Liver (tissue), 9 donors: ENCODE results near the gene CXCR3. TPM values are rescaled to one million over a fixed set of nuclear protein-coding genes. Genes with fewer than 3 reads are reported as not detected.

ENCODE experiments used
- DNase-seq: peaks from one replicate; pipeline ENCODE4 v3.0.0-alpha.2; 2017; ENCODE audit warnings: low spot score
- H3K27ac ChIP-seq, 2 donors: one replicate each; pipeline ENCODE4 v1.7.0; 2013; ENCODE audit warnings: inconsistent platforms in 2 of 2, low read length in 2 of 2, control low read depth in 1 of 2, low read depth in 1 of 2, mild to moderate bottlenecking in 1 of 2
- H3K27me3 ChIP-seq, 4 donors: one replicate each; pipeline versions ENCODE4 v1.6.1 to v1.7.0; 2013; ENCODE audit warnings: low read length in 3 of 4, inconsistent platforms in 1 of 4, mild to moderate bottlenecking in 1 of 4, moderate library complexity in 1 of 4; ENCODE audit not compliant: control insufficient read depth in 4 of 4, insufficient read depth in 4 of 4
- H3K36me3 ChIP-seq, 4 donors: one replicate each; pipeline versions ENCODE4 v1.6.1 to v1.7.0; 2013; ENCODE audit warnings: low read length in 3 of 4, mild to moderate bottlenecking in 3 of 4, low read depth in 1 of 4, moderate library complexity in 1 of 4; ENCODE audit not compliant: control insufficient read depth in 4 of 4, insufficient read depth in 3 of 4
- H3K4me1 ChIP-seq, 4 donors: one replicate each; pipeline versions ENCODE4 v1.6.1 to v1.7.0; 2013; ENCODE audit warnings: low read length in 3 of 4, mild to moderate bottlenecking in 3 of 4, moderate library complexity in 1 of 4; ENCODE audit not compliant: control insufficient read depth in 4 of 4, insufficient read depth in 4 of 4
- H3K4me3 ChIP-seq, 3 donors: one replicate each; pipeline versions ENCODE4 v1.6.1 to v1.7.0; 2013; ENCODE audit warnings: low read length in 3 of 3, control low read depth in 1 of 3, low read depth in 1 of 3, mild to moderate bottlenecking in 1 of 3
- H3K9ac ChIP-seq, 2 donors: one replicate each; pipeline ENCODE4 v1.7.0; 2013; ENCODE audit warnings: low read length in 2 of 2, mild to moderate bottlenecking in 2 of 2, moderate library complexity in 2 of 2, control low read depth in 1 of 2, low read depth in 1 of 2
- H3K9me3 ChIP-seq, 4 donors: one replicate each; pipeline versions ENCODE4 v1.6.1 to v1.7.0; 2013; ENCODE audit warnings: low read length in 3 of 4; ENCODE audit not compliant: control insufficient read depth in 4 of 4
- ATF3 ChIP-seq: IDR thresholded peaks from 2 replicates; pipeline ENCODE4 v1.6.1; 2016; ENCODE audit warnings: antibody characterized with exemption
- EGR1 ChIP-seq, 2 donors: IDR thresholded peaks; 2 replicates each; pipeline ENCODE4 v1.6.1; 2016 to 2018; ENCODE audit warnings: antibody characterized with exemption in 2 of 2, low read depth in 2 of 2
- FOXA1 ChIP-seq: IDR thresholded peaks from 2 replicates; pipeline ENCODE4 v1.6.1; 2016; ENCODE audit warnings: antibody characterized with exemption
- FOXA2 ChIP-seq: IDR thresholded peaks from 2 replicates; pipeline ENCODE4 v1.6.1; 2016; ENCODE audit warnings: antibody characterized with exemption
- GABPA ChIP-seq, 2 donors: IDR thresholded peaks in 1 of 2; conservative IDR thresholded peaks in 1 of 2; 2 replicates each; pipeline ENCODE4 v1.6.1; 2016; ENCODE audit warnings: antibody characterized with exemption in 2 of 2, mild to moderate bottlenecking in 1 of 2, moderate library complexity in 1 of 2
- HNF4A ChIP-seq, 2 donors: conservative IDR thresholded peaks; 2 replicates each; pipeline ENCODE4 v1.6.1; 2016; ENCODE audit warnings: antibody characterized with exemption in 2 of 2, mild to moderate bottlenecking in 2 of 2
- HNF4G ChIP-seq: IDR thresholded peaks from 2 replicates; pipeline ENCODE4 v1.6.1; 2016; ENCODE audit warnings: antibody characterized with exemption
- JUND ChIP-seq, 2 donors: IDR thresholded peaks; 2 replicates each; pipeline ENCODE4 v1.6.1; 2016; ENCODE audit warnings: antibody characterized with exemption in 2 of 2
- NR2F2 ChIP-seq: IDR thresholded peaks from 2 replicates; pipeline ENCODE4 v1.6.1; 2016; ENCODE audit warnings: antibody characterized with exemption
- RAD21 ChIP-seq, 2 donors: IDR thresholded peaks; 2 replicates each; pipeline ENCODE4 v1.6.1; 2016; ENCODE audit warnings: antibody characterized with exemption in 2 of 2, mild to moderate bottlenecking in 2 of 2
- REST ChIP-seq: IDR thresholded peaks from 2 replicates; pipeline ENCODE4 v1.6.1; 2016; ENCODE audit warnings: antibody characterized with exemption, mild to moderate bottlenecking
- RXRA ChIP-seq, 2 donors: IDR thresholded peaks; 2 replicates each; pipeline ENCODE4 v1.6.1; 2017 to 2018; ENCODE audit warnings: antibody characterized with exemption in 2 of 2, mild to moderate bottlenecking in 1 of 2
- SP1 ChIP-seq: IDR thresholded peaks from 2 replicates; pipeline ENCODE4 v1.6.1; 2018; ENCODE audit warnings: antibody characterized with exemption, mild to moderate bottlenecking
- TAF1 ChIP-seq: conservative IDR thresholded peaks from 2 replicates; pipeline ENCODE4 v1.6.1; 2016; ENCODE audit warnings: antibody characterized with exemption, mild to moderate bottlenecking
- YY1 ChIP-seq: IDR thresholded peaks from 2 replicates; pipeline ENCODE4 v1.6.1; 2016; ENCODE audit warnings: antibody characterized with exemption, mild to moderate bottlenecking
- WGBS: extraction: QIAGEN DNeasy Blood & Tissue Kit; methylation state at CpG from one replicate; pipeline ENCODE4 v1.1.7; 2013; 5-methylcytosine and 5-hydroxymethylcytosine counted together
- polyA plus RNA-seq, 2 donors: library from polyadenylated mRNA; stranded (reverse) in 1 of 2; unstranded in 1 of 2; fragments of 200-250 nt in 1 of 2; fragments of >200 nt in 1 of 2; fragmentation: Nextera tagmentation in 1 of 2; extraction: Ambion mirVana in 1 of 2; gene quantifications; one replicate each; pipeline versions ENCODE4 v1.2.1 to v1.2.3, GENCODE V29; 2013 to 2015
- total RNA-seq, 2 donors: library from RNA; depleted of rRNA; stranded (reverse); fragments of >200 nt; gene quantifications; one replicate each; pipeline ENCODE4 v1.2.3, GENCODE V29; 2014
- TF ChIP-seq, protein P1 (sequence below): fragments of 150-350 bp; IDR thresholded peaks from 2 replicates; pipeline ENCODE4 v1.5.1; 2017; ENCODE audit warnings: improper control_type of control experiment, low read depth, low read length; ENCODE audit not compliant: missing input control
- TF ChIP-seq, protein P2 (sequence below): IDR thresholded peaks from 2 replicates; pipeline ENCODE4 v1.6.1; 2016; ENCODE audit warnings: antibody characterized with exemption
- TF ChIP-seq, protein P3 (sequence below): IDR thresholded peaks from 2 replicates; pipeline ENCODE4 v1.6.1; 2016; ENCODE audit warnings: antibody characterized with exemption
- donor health status: healthy.
- donor health status: healthy.
- donor health status: healthy.
- donor health status: healthy.
- donor health status: healthy.

CXCR3 gene
- total and polyA plus RNA-seq, 4 donors, result 0.25 to 0.27 (median 0.25) TPM; not detected in 1

GRCh38 chrX:71604141-71604540 lies 14.2 kb downstream of the CXCR3 start:
- Histone ChIP-seq H3K9ac (no peak overlapping the region), H3K4me3 (no peak overlapping the region), H3K4me1 (no peaks in the 10 kb centered on the region), H3K27me3 (no peaks in the 10 kb centered on the region), H3K27ac (no peak overlapping the region), H3K9me3 (no peaks in the 10 kb centered on the region), H3K36me3 (peaks cover 3 to 30% (median 16%) of the 10 kb centered on the region in 4 donors)
- TF ChIP-seq NR2F2 (no peak), FOXA2 (no peak), ATF3 (no peak), EGR1 (IDR thresholded peaks at IDR 0.05; ENCODE audit: low read depth in 2 of 2) (no peak), REST (no peak), HNF4G (no peak), FOXA1 (no peak), RXRA (IDR thresholded peaks at IDR 0.05) (no peak), JUND (IDR thresholded peaks at IDR 0.05) (no peak)
- TF ChIP-seq, protein P1, sequence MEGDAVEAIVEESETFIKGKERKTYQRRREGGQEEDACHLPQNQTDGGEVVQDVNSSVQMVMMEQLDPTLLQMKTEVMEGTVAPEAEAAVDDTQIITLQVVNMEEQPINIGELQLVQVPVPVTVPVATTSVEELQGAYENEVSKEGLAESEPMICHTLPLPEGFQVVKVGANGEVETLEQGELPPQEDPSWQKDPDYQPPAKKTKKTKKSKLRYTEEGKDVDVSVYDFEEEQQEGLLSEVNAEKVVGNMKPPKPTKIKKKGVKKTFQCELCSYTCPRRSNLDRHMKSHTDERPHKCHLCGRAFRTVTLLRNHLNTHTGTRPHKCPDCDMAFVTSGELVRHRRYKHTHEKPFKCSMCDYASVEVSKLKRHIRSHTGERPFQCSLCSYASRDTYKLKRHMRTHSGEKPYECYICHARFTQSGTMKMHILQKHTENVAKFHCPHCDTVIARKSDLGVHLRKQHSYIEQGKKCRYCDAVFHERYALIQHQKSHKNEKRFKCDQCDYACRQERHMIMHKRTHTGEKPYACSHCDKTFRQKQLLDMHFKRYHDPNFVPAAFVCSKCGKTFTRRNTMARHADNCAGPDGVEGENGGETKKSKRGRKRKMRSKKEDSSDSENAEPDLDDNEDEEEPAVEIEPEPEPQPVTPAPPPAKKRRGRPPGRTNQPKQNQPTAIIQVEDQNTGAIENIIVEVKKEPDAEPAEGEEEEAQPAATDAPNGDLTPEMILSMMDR, result no peak
- no peak for DNase-seq
- WGBS, result 92% methylated on average over 10 of the region's 10 CpGs

- Histone ChIP-seq H3K36me3 (peaks cover 3 to 27% (median 15%) of the 10 kb centered on the region in 4 donors), H3K27me3 (no peaks in the 10 kb centered on the region), H3K27ac (no peak overlapping the region), H3K9me3 (no peaks in the 10 kb centered on the region), H3K4me3 (no peak overlapping the region), H3K9ac (no peak overlapping the region), H3K4me1 (no peaks in the 10 kb centered on the region)
- WGBS, result 96% methylated on average over 33 of the region's 33 CpGs
- DNase-seq, result no peak
- TF ChIP-seq TAF1, result no peak
- TF ChIP-seq SP1, result no peak
- no peak for TF ChIP-seq JUND (IDR thresholded peaks at IDR 0.05)
- TF ChIP-seq HNF4G, result no peak
- no peak for TF ChIP-seq REST
- no peak for TF ChIP-seq FOXA1
- no peak for TF ChIP-seq EGR1 (IDR thresholded peaks at IDR 0.05; ENCODE audit: low read depth in 2 of 2)
- TF ChIP-seq RXRA (IDR thresholded peaks at IDR 0.05), result no peak
- TF ChIP-seq GABPA (IDR thresholded peaks at IDR 0.05 in 1 of 2, conservative IDR thresholded peaks at IDR 0.05 in 1 of 2), result no peak
- TF ChIP-seq RAD21 (IDR thresholded peaks at IDR 0.05), result no peak
- TF ChIP-seq, protein P2, sequence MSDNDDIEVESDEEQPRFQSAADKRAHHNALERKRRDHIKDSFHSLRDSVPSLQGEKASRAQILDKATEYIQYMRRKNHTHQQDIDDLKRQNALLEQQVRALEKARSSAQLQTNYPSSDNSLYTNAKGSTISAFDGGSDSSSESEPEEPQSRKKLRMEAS, result no peak
- TF ChIP-seq FOXA2, result no peak
- TF ChIP-seq, protein P3, sequence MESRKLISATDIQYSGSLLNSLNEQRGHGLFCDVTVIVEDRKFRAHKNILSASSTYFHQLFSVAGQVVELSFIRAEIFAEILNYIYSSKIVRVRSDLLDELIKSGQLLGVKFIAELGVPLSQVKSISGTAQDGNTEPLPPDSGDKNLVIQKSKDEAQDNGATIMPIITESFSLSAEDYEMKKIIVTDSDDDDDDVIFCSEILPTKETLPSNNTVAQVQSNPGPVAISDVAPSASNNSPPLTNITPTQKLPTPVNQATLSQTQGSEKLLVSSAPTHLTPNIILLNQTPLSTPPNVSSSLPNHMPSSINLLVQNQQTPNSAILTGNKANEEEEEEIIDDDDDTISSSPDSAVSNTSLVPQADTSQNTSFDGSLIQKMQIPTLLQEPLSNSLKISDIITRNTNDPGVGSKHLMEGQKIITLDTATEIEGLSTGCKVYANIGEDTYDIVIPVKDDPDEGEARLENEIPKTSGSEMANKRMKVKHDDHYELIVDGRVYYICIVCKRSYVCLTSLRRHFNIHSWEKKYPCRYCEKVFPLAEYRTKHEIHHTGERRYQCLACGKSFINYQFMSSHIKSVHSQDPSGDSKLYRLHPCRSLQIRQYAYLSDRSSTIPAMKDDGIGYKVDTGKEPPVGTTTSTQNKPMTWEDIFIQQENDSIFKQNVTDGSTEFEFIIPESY, result no peak
- no peak for TF ChIP-seq ATF3
- no peak for TF ChIP-seq HNF4A (conservative IDR thresholded peaks at IDR 0.05)
- TF ChIP-seq YY1, result no peak
- no peak for TF ChIP-seq NR2F2
These were observed 14.7 kb downstream of the CXCR3 start for GRCh38 chrX:71603618-71604017.
